ENCODE results near the gene ELP4. TPM values are rescaled to one million over a fixed set of nuclear protein-coding genes. Genes with fewer than 3 reads are reported as not detected.

ELP4 gene
- total and polyA plus RNA-seq, 9 of the 15 experiments (the other 6 are each of a cell fraction or from before 2014, with no cell fraction given), result 24.1 to 60.3 (median 38.7) TPM

- Histone ChIP-seq H3K36me3 (ENCODE audit: control insufficient read depth, insufficient read depth, low read length) (no peaks in the 10 kb centered on the region), H3K9ac (ENCODE audit: insufficient read depth in 1 of 2, low read depth in 2 of 2, low read length in 2 of 2) (no peak overlapping the region), H3K27me3 (ENCODE audit: control insufficient read depth in 2 of 2, insufficient read depth in 2 of 2, low read length in 2 of 2) (peaks cover 53 to 62% of the 10 kb centered on the region in 2 experiments; a peak in 4 of 5 replicates), H3K9me3 (replicated peaks; ENCODE audit: control insufficient read depth, insufficient read depth, low read depth, low read length) (no peaks in the 10 kb centered on the region), H3K9me1 (ENCODE audit: control insufficient read depth, insufficient read depth, low read length) (no peaks in the 10 kb centered on the region), H3K27ac (ENCODE audit: extremely low read depth, low read depth, low read length) (no peak overlapping the region), H4K20me1 (replicated peaks; ENCODE audit: control insufficient read depth, insufficient read depth, low read length) (no peaks in the 10 kb centered on the region), H3K4me2 (ENCODE audit: insufficient read depth, low read length) (no peak overlapping the region), H3K4me3 (no peak overlapping the region), H3K79me2 (ENCODE audit: control insufficient read depth, insufficient read depth, low read length) (no peaks in the 10 kb centered on the region), H2AFZ (ENCODE audit: low read depth, low read length) (no peak overlapping the region), H3K4me1 (replicated peaks in 1 of 2; ENCODE audit: control insufficient read depth in 2 of 2, insufficient read depth in 2 of 2, low read length in 2 of 2) (peaks cover 0 to 13% of the 10 kb centered on the region in 2 experiments; a peak in 2 of 5 replicates)
- WGBS (ENCODE audit: insufficient coverage, low coverage, missing lambda C conversion rate), result 41% methylated on average over 10 of the region's 37 CpGs
- in situ Hi-C loops (cut with MboI), result no loop called here
- no TSS peak for BruUV-seq (replicated peaks)
- POLR2A ChIA-PET, result no interaction called here
- peak in 1 of 4 experiments; percentile 25 for DNase-seq (ENCODE audit: extremely low read depth in 1 of 4, low spot score in 3 of 4)
- TF ChIP-seq E2F6 (IDR thresholded peaks at IDR 0.05; ENCODE audit: borderline replicate concordance in 1 of 2, extremely low read depth in 1 of 2, insufficient read depth in 1 of 2, insufficient read length in 1 of 2, low read depth in 1 of 2, low read length in 1 of 2, poor library complexity in 1 of 2, severe bottlenecking in 1 of 2) (no peak), ZNF507 (tag; conservative IDR thresholded peaks at IDR 0.05) (no peak), RREB1 (CRISPR knock-in tag; IDR thresholded peaks at IDR 0.05) (no peak), PRPF4 (IDR thresholded peaks at IDR 0.05; ENCODE audit: insufficient read depth, low read depth, low read length, poor library complexity, severe bottlenecking) (no peak)
- intact Hi-C loops (cut with micrococcal nuclease), result no loop called here
- FAIRE-seq, result no peak
- ATAC-seq, result peak; percentile 74
- CTCF ChIA-PET (ENCODE audit: low intra/inter-chr PET ratio), result no interaction called here
These were observed 316.4 kb downstream of the ELP4 start for GRCh38 chr11:31825838-31826484.

All from K562 (cell line).